Smooth muscle cell (in vitro differentiated cells): ENCODE measurements around the gene PTPDC1. TPM values are rescaled to one million over a fixed set of nuclear protein-coding genes. Genes with fewer than 3 reads are reported as not detected.

ENCODE experiments used
- DNase-seq: peaks from one replicate; lab custom pipeline; 2025; ENCODE audit not compliant: unreplicated experiment; lab: John Stamatoyannopoulos, UW
- H2AFZ ChIP-seq: fragments of 200-600 bp; sonication (generic); 2 replicates; pipeline ENCODE4 v1.6.0; 2016; ENCODE audit warnings: antibody characterized with exemption, low read depth, mild to moderate bottlenecking
- H3F3A ChIP-seq: fragments of 200-600 bp; sonication (generic); 2 replicates; pipeline ENCODE4 v1.6.0; 2017; ENCODE audit warnings: antibody characterized with exemption, low read depth
- H3K27ac ChIP-seq: fragments of 200-600 bp; sonication (generic); 2 replicates; pipeline ENCODE4 v1.5.1; 2016; ENCODE audit warnings: low read depth, mild to moderate bottlenecking
- H3K27me3 ChIP-seq: fragments of 200-600 bp; sonication (generic); 2 replicates; pipeline ENCODE4 v1.6.1; 2016; ENCODE audit warnings: low read depth, mild to moderate bottlenecking
- H3K36me3 ChIP-seq: fragments of 200-600 bp; sonication (generic); 2 replicates; pipeline ENCODE4 v1.5.1; 2016; ENCODE audit warnings: low read depth
- H3K4me1 ChIP-seq: fragments of 200-600 bp; sonication (generic); 2 replicates; pipeline ENCODE4 v1.5.1; 2016; ENCODE audit warnings: low read depth
- H3K4me2 ChIP-seq: fragments of 200-600 bp; sonication (generic); 2 replicates; pipeline ENCODE4 v1.6.0; 2016; ENCODE audit warnings: mild to moderate bottlenecking
- H3K4me3 ChIP-seq: fragments of 200-600 bp; sonication (generic); 2 replicates; pipeline ENCODE4 v1.5.1; 2016; ENCODE audit warnings: mild to moderate bottlenecking
- H3K79me2 ChIP-seq: fragments of 200-600 bp; sonication (generic); 2 replicates; pipeline ENCODE4 v1.6.0; 2016; ENCODE audit warnings: low read depth, mild to moderate bottlenecking
- H3K9ac ChIP-seq: fragments of 200-600 bp; sonication (generic); 2 replicates; pipeline ENCODE4 v1.6.0; 2016; ENCODE audit warnings: low read depth
- H3K9me3 ChIP-seq: fragments of 200-600 bp; sonication (generic); replicated peaks from 2 replicates; pipeline ENCODE4 v1.5.1; 2016; ENCODE audit warnings: low read depth
- H4K20me1 ChIP-seq: fragments of 200-600 bp; sonication (generic); 2 replicates; pipeline ENCODE4 v1.6.0; 2016; ENCODE audit warnings: low read depth
- WGBS: methylation state at CpG from one replicate; pipeline ENCODE4 v1.1.7; 2016; ENCODE audit warnings: low lambda C conversion rate; 5-methylcytosine and 5-hydroxymethylcytosine counted together
- polyA plus RNA-seq: library from polyadenylated mRNA; unstranded; fragments of >200 nt; fragmentation: Nextera tagmentation; extraction: Ambion mirVana; gene quantifications from 2 replicates; pipeline ENCODE4 v1.2.1, GENCODE V29; 2016
- total RNA-seq: library from RNA; depleted of rRNA; stranded (reverse); fragments of >200 nt; gene quantifications from 2 replicates; pipeline ENCODE4 v1.2.3, GENCODE V29; 2014
- TF ChIP-seq, protein P1 (sequence below): fragments of 200-600 bp; sonication (generic); IDR thresholded peaks from 2 replicates; pipeline ENCODE4 v1.5.1; 2017; ENCODE audit warnings: borderline replicate concordance, mild to moderate bottlenecking, antibody characterized with exemption; ENCODE audit not compliant: insufficient read depth, poor library complexity, severe bottlenecking

Gene PTPDC1
- total and polyA plus RNA-seq, 2 experiments from 2014 or later = 11.0 to 19.6 TPM

GRCh38 chr9:94082553-94082952 is 1.7 kb upstream of the PTPDC1 start:
- TF ChIP-seq, protein P1, sequence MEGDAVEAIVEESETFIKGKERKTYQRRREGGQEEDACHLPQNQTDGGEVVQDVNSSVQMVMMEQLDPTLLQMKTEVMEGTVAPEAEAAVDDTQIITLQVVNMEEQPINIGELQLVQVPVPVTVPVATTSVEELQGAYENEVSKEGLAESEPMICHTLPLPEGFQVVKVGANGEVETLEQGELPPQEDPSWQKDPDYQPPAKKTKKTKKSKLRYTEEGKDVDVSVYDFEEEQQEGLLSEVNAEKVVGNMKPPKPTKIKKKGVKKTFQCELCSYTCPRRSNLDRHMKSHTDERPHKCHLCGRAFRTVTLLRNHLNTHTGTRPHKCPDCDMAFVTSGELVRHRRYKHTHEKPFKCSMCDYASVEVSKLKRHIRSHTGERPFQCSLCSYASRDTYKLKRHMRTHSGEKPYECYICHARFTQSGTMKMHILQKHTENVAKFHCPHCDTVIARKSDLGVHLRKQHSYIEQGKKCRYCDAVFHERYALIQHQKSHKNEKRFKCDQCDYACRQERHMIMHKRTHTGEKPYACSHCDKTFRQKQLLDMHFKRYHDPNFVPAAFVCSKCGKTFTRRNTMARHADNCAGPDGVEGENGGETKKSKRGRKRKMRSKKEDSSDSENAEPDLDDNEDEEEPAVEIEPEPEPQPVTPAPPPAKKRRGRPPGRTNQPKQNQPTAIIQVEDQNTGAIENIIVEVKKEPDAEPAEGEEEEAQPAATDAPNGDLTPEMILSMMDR = no peak
- no peak for DNase-seq

DNA sequence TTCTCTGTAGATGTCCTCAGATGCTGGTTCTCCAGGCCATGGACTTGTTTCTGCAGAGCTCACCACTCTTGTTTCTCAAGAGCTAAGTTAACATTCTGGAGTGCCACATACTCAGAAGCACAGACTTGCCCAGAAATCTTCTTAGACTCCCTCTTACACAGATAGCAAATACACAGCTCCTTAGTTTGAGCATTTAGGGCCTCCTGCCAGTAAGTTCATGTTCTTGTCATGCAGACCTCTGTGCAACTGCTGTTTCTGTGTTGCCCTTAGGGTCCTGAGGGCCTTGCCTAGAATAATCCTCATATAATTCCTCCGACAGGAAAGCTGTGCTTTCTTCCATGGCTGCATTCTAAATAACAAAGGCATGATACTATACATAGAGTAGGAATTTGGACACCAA is 1.3 kb upstream of the PTPDC1 start:
- Histone ChIP-seq H4K20me1 (peaks cover 27% of the 10 kb centered on the region), H3K4me3 (no peak overlapping the region), H2AFZ (no peak overlapping the region), H3K9me3 (no peaks in the 10 kb centered on the region), H3K36me3 (no peaks in the 10 kb centered on the region), H3K4me2 (peak overlapping the region; percentile 42), H3K4me1 (peaks cover 18% of the 10 kb centered on the region), H3K9ac (no peak overlapping the region), H3K79me2 (no peaks in the 10 kb centered on the region), H3K27me3 (no peaks in the 10 kb centered on the region), H3K27ac (peak overlapping the region; percentile 36), H3F3A (peaks cover 9% of the 10 kb centered on the region)
- no peak for DNase-seq
- TF ChIP-seq, protein P1 = no peak
- 61% methylated on average over 1 of the region's 1 CpG for WGBS

More at GRCh38 chr9:94082553-94082952, 1.7 kb upstream of the PTPDC1 start:
- 70% methylated on average over 3 of the region's 3 CpGs for WGBS
- H3K27me3 ChIP-seq = no peaks in the 10 kb centered on the region
- H3K9me3 ChIP-seq = no peaks in the 10 kb centered on the region
- no peaks in the 10 kb centered on the region for H3K79me2 ChIP-seq
- peaks cover 18% of the 10 kb centered on the region for H3K4me1 ChIP-seq
- H3K9ac ChIP-seq = no peak overlapping the region
- H3K27ac ChIP-seq = peak overlapping the region; percentile 36
- peak overlapping the region; percentile 42 for H3K4me2 ChIP-seq
- H3K36me3 ChIP-seq = no peaks in the 10 kb centered on the region
- no peak overlapping the region for H3K4me3 ChIP-seq
- H2AFZ ChIP-seq = no peak overlapping the region
- H4K20me1 ChIP-seq = peaks cover 27% of the 10 kb centered on the region
- H3F3A ChIP-seq = peaks cover 9% of the 10 kb centered on the region

DNA sequence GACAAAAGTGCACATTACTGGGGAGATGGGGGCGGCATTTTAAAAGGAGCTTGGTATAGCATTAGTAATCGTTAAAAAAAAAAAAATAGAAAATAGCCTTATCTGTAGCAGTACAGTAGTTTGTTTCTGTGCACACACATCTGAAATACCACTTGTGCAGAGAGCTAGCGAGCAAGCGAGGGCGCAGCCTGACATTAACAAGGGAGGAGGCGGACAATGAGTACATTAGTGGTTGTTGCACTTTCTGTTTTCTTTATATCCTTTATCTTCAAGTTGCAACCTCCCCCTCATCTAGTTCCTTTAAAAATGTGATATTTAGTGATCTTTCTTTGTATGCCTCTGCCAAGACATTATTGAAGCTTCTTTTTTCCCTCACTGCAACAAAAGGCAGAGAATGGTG is 880 bp upstream of the PTPDC1 start:
- Histone ChIP-seq H3K4me1 (peaks cover 18% of the 10 kb centered on the region), H3K4me3 (no peak overlapping the region), H3K4me2 (peak overlapping the region; percentile 42), H3K27me3 (no peaks in the 10 kb centered on the region), H3F3A (peaks cover 9% of the 10 kb centered on the region), H3K9ac (no peak overlapping the region), H3K27ac (peak overlapping the region; percentile 36), H3K9me3 (no peaks in the 10 kb centered on the region), H4K20me1 (peaks cover 27% of the 10 kb centered on the region), H3K79me2 (no peaks in the 10 kb centered on the region), H2AFZ (no peak overlapping the region), H3K36me3 (no peaks in the 10 kb centered on the region)
- no peak for DNase-seq
- TF ChIP-seq, protein P1 = no peak
- WGBS = 40% methylated on average over 6 of the region's 6 CpGs

DNA sequence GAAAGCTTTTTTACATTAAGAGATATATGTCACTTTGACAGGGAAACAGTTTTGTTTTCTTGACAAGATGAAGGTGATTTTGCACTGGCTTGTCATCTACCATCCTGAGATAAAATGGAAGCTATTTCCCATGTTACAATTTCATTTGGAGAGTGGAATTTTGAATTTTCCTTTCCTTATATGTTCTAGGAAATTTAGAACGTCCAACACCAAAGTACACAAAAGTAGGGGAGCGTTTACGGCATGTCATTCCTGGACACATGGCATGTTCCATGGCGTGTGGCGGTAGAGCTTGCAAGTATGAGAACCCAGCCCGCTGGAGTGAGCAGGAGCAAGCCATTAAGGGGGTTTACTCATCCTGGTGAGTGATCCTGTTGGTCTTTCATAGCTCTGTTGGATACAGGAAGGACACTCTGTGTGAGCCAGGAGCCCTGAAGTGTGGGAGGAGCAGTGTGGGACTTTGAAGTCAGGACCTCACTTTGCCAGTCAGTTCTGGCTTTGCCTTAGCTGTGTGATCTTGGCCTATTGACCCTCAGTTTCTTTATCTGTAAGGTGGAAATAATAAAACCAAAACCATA is 887 bp downstream of the PTPDC1 start:
- H3K27ac ChIP-seq = no peak overlapping the region
- H3K4me3 ChIP-seq = no peak overlapping the region
- TF ChIP-seq, protein P1 = no peak

More for the DNA sequence above, 887 bp downstream of the PTPDC1 start:
- no peak overlapping the region for H2AFZ ChIP-seq
- peaks cover 9% of the 10 kb centered on the region for H3F3A ChIP-seq
- no peak overlapping the region for H3K9ac ChIP-seq
- no peaks in the 10 kb centered on the region for H3K36me3 ChIP-seq
- H3K4me2 ChIP-seq = no peak overlapping the region
- H3K9me3 ChIP-seq = no peaks in the 10 kb centered on the region
- DNase-seq = no peak
- H3K79me2 ChIP-seq = no peaks in the 10 kb centered on the region
- WGBS = 69% methylated on average over 6 of the region's 6 CpGs
- H3K4me1 ChIP-seq = peaks cover 18% of the 10 kb centered on the region
- peaks cover 27% of the 10 kb centered on the region for H4K20me1 ChIP-seq
- no peaks in the 10 kb centered on the region for H3K27me3 ChIP-seq
